Measurements from ENCODE around the gene ABCC9.

DNA sequence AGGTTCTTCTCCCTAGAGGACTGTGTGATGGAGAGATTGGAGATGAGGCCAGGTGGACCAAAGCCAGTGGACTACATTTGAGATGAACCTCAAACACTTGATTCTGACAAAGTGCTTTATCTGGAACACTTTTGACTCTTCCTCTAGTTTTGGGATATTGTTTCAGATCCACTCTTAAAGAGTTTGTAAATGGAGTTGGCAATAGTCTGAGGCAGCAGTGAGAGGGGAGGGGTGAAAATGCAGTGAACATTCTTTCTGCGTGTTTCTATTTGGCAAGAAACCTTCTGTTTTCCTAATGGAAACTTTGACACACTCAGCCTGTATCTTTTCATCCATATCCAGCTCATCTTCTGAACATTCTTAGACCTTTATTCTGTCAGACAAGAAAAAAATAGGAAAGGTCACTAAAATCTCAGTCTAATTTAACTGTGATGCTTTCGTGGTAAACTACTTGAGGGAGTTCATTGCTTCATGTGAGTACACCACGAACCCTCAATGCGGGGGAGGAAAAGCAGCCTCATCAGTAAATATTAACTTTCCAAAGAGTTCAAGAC, 109.4 kb downstream of the ABCC9 start:
- TF ChIP-seq, protein P1, sequence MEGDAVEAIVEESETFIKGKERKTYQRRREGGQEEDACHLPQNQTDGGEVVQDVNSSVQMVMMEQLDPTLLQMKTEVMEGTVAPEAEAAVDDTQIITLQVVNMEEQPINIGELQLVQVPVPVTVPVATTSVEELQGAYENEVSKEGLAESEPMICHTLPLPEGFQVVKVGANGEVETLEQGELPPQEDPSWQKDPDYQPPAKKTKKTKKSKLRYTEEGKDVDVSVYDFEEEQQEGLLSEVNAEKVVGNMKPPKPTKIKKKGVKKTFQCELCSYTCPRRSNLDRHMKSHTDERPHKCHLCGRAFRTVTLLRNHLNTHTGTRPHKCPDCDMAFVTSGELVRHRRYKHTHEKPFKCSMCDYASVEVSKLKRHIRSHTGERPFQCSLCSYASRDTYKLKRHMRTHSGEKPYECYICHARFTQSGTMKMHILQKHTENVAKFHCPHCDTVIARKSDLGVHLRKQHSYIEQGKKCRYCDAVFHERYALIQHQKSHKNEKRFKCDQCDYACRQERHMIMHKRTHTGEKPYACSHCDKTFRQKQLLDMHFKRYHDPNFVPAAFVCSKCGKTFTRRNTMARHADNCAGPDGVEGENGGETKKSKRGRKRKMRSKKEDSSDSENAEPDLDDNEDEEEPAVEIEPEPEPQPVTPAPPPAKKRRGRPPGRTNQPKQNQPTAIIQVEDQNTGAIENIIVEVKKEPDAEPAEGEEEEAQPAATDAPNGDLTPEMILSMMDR (conservative IDR thresholded peaks at IDR 0.05) = no peak
- TF ChIP-seq ZFX (IDR thresholded peaks at IDR 0.05) = no peak

Measured in C4-2B (cell line).